CD14-positive monocyte (primary cell): ENCODE data around the gene IGFBP1. TPM values are rescaled to one million over a fixed set of nuclear protein-coding genes. Genes with fewer than 3 reads are reported as not detected.

Experiments
- DNase-seq, 3 donors: peaks; one replicate each; pipeline ENCODE4 v3.0.0-alpha.2; 2011 to 2022
- H2AFZ ChIP-seq: 2 replicates; pipeline ENCODE4 v1.6.0; 2012; ENCODE audit warnings: mild to moderate bottlenecking, low read depth, low read length, inconsistent platforms; ENCODE audit not compliant: insufficient read depth, poor library complexity, severe bottlenecking
- H3K27ac ChIP-seq, 2 donors: 1 replicate in 1 of 2; 2 replicates in 1 of 2; pipeline ENCODE4 v1.5.1; 2012 to 2013; ENCODE audit warnings: low read length in 2 of 2, control low read depth in 1 of 2, inconsistent platforms in 1 of 2, low read depth in 1 of 2, mild to moderate bottlenecking in 1 of 2
- H3K27me3 ChIP-seq, 2 donors: one replicate each; pipeline versions ENCODE4 v1.6.0 to v1.6.1; 2011 to 2013; ENCODE audit warnings: low read length in 2 of 2; ENCODE audit not compliant: control insufficient read depth in 2 of 2, insufficient read depth in 2 of 2
- H3K36me3 ChIP-seq, 2 donors: replicated peaks in 1 of 2; 1 replicate in 1 of 2; 2 replicates in 1 of 2; pipeline versions ENCODE4 v1.5.1 to v1.6.1; 2012 to 2013; ENCODE audit warnings: low read length in 2 of 2, control low read depth in 1 of 2, inconsistent platforms in 1 of 2, mild to moderate bottlenecking in 1 of 2; ENCODE audit not compliant: insufficient read depth in 2 of 2, control insufficient read depth in 1 of 2
- H3K4me1 ChIP-seq, 2 donors: 1 replicate in 1 of 2; 2 replicates in 1 of 2; pipeline versions ENCODE4 v1.5.1 to v1.6.1; 2012 to 2013; ENCODE audit warnings: low read length in 2 of 2, control low read depth in 1 of 2, inconsistent platforms in 1 of 2, mild to moderate bottlenecking in 1 of 2, moderate library complexity in 1 of 2; ENCODE audit not compliant: insufficient read depth in 2 of 2, control insufficient read depth in 1 of 2
- H3K4me2 ChIP-seq: replicated peaks from 2 replicates; pipeline ENCODE3; 2012; ENCODE audit warnings: low read length, moderate library complexity, mild to moderate bottlenecking; ENCODE audit not compliant: poor library complexity, severe bottlenecking; ENCODE audit errors: extremely low read depth
- H3K4me3 ChIP-seq, 3 experiments: fragments of 200-600 bp in 1 of 3; sonication (generic) in 1 of 3; replicated peaks in 1 of 3; 1 replicate in 2 of 3; 2 replicates in 1 of 3; pipeline ENCODE4 v1.5.1; 2011 to 2013; ENCODE audit warnings: low read length in 3 of 3, mild to moderate bottlenecking in 3 of 3, control low read depth in 2 of 3, low read depth in 2 of 3, inconsistent platforms in 1 of 3, moderate library complexity in 1 of 3
- H3K79me2 ChIP-seq: 2 replicates; pipeline ENCODE4 v1.6.0; 2012; ENCODE audit warnings: mild to moderate bottlenecking, control low read depth, inconsistent platforms, low read length, moderate library complexity; ENCODE audit not compliant: insufficient read depth
- H3K9ac ChIP-seq: 2 replicates; pipeline ENCODE4 v1.6.0; 2017; ENCODE audit warnings: low read length, mild to moderate bottlenecking; ENCODE audit not compliant: insufficient read depth, poor library complexity, severe bottlenecking
- H3K9me3 ChIP-seq, 2 donors: replicated peaks in 1 of 2; 1 replicate in 1 of 2; 2 replicates in 1 of 2; pipeline versions ENCODE4 v1.5.1 to v1.6.1; 2012 to 2013; ENCODE audit warnings: low read length in 2 of 2, control low read depth in 1 of 2; ENCODE audit not compliant: control insufficient read depth in 1 of 2, insufficient read depth in 1 of 2
- H4K20me1 ChIP-seq: 2 replicates; pipeline ENCODE4 v1.6.0; 2012; ENCODE audit warnings: mild to moderate bottlenecking, low read length, control low read depth, moderate library complexity; ENCODE audit not compliant: insufficient read depth
- H3K27ac Mint-ChIP-seq, 7 donors: one replicate each; pipeline ENCODE4 v1.8.0; 2020; ENCODE audit warnings: mild to moderate bottlenecking in 7 of 7, mixed read lengths in 7 of 7, moderate library complexity in 6 of 7, inconsistent platforms in 2 of 7
- H3K27me3 Mint-ChIP-seq, 3 donors: one replicate each; pipeline ENCODE4 v1.8.0; 2021 to 2022; ENCODE audit warnings: low read depth in 3 of 3, mild to moderate bottlenecking in 3 of 3, mixed read lengths in 3 of 3, moderate library complexity in 3 of 3, inconsistent platforms in 1 of 3
- H3K36me3 Mint-ChIP-seq, 2 donors: one replicate each; pipeline ENCODE4 v1.8.0; 2020; ENCODE audit warnings: mixed read lengths in 2 of 2, inconsistent platforms in 1 of 2, mild to moderate bottlenecking in 1 of 2
- H3K4me1 Mint-ChIP-seq: one replicate; pipeline ENCODE4 v1.8.0; 2020; ENCODE audit warnings: mild to moderate bottlenecking, mixed read lengths
- H3K4me3 Mint-ChIP-seq, 2 donors: one replicate each; pipeline ENCODE4 v1.8.0; 2020; ENCODE audit warnings: mild to moderate bottlenecking in 2 of 2, mixed read lengths in 2 of 2, moderate library complexity in 1 of 2
- H3K9me3 Mint-ChIP-seq, 7 donors: one replicate each; pipeline ENCODE4 v1.8.0; 2020 to 2022; ENCODE audit warnings: mixed read lengths in 7 of 7, mild to moderate bottlenecking in 6 of 7, moderate library complexity in 6 of 7, inconsistent platforms in 2 of 7
- CTCF ChIP-seq: fragments of 200-600 bp; IDR thresholded peaks from one replicate; pipeline ENCODE4 v1.8.0; 2022; ENCODE audit warnings: antibody characterized with exemption, mild to moderate bottlenecking
- WGBS: methylation state at CpG from one replicate; pipeline ENCODE4 v1.1.5; 2013; ENCODE audit warnings: missing lambda C conversion rate; ENCODE audit not compliant: insufficient coverage; 5-methylcytosine and 5-hydroxymethylcytosine counted together
- intact Hi-C, 2 donors: fragments of 100-400 bp; cut with micrococcal nuclease; formaldehyde crosslinking; loops; one replicate each; pipeline versions ENCODE4 v1.15.0 to v1.15.1; 2023
- polyA plus RNA-seq, 3 donors: library from polyadenylated mRNA; depleted of rRNA in 1 of 3; unstranded in 2 of 3; stranded (reverse) in 1 of 3; fragments of 300-500 nt in 2 of 3; fragments of >200 nt in 1 of 3; fragmentation: Illumina TruSeq in 2 of 3; gene quantifications; 1 replicate in 2 of 3; 2 replicates in 1 of 3; pipeline ENCODE4 v1.2.3, GENCODE V29; 2012 to 2021

IGFBP1 gene
- polyA plus RNA-seq, 3 donors = not detected

- Histone ChIP-seq H3K9me3 (peaks cover 0 to 6% of the 10 kb centered on the region in 2 donors), H3K4me1 (no peaks in the 10 kb centered on the region), H3K79me2 (no peaks in the 10 kb centered on the region), H3K9ac (no peak overlapping the region), H2AFZ (no peak overlapping the region), H3K4me3 (no peak overlapping the region), H3K27me3 (no peaks in the 10 kb centered on the region), H3K36me3 (no peaks in the 10 kb centered on the region), H4K20me1 (no peaks in the 10 kb centered on the region), H3K27ac (no peak overlapping the region), H3K4me2 (no peak overlapping the region)
- WGBS = 94% methylated on average over 6 of the region's 8 CpGs
- H3K4me3 Mint-ChIP-seq = no peak overlapping the region
- peaks cover 0 to 18% (median 4%) of the 10 kb centered on the region in 7 donors for H3K9me3 Mint-ChIP-seq
- no peaks in the 10 kb centered on the region for H3K36me3 Mint-ChIP-seq
- DNase-seq = no peak
- no peak overlapping the region for H3K27ac Mint-ChIP-seq
- peaks cover 2 to 4% (median 4%) of the 10 kb centered on the region in 3 donors for H3K27me3 Mint-ChIP-seq
- no peaks in the 10 kb centered on the region for H3K4me1 Mint-ChIP-seq
- TF ChIP-seq CTCF = no peak
- intact Hi-C loops = no loop called here
Observed at GRCh38 chr7:45874408-45875131, 13.7 kb upstream of the IGFBP1 start.

GRCh38 chr7:45876519-45876918 lies 11.8 kb upstream of the IGFBP1 start:
- H3K4me1 ChIP-seq = no peaks in the 10 kb centered on the region
- WGBS = 100% methylated on average over 2 of the region's 2 CpGs
- no peaks in the 10 kb centered on the region for H3K27me3 ChIP-seq
- intact Hi-C loops = no loop called here
- TF ChIP-seq CTCF = no peak
- no peaks in the 10 kb centered on the region for H4K20me1 ChIP-seq
- no peak overlapping the region for H3K4me2 ChIP-seq
- no peak overlapping the region for H3K27ac Mint-ChIP-seq
- H3K9ac ChIP-seq = no peak overlapping the region
- H3K9me3 Mint-ChIP-seq = peaks cover 0 to 18% (median 4%) of the 10 kb centered on the region in 7 donors
- no peak overlapping the region for H3K4me3 ChIP-seq
- H2AFZ ChIP-seq = no peak overlapping the region
- H3K36me3 Mint-ChIP-seq = no peaks in the 10 kb centered on the region
- H3K9me3 ChIP-seq = peaks cover 0 to 6% of the 10 kb centered on the region in 2 donors
- no peaks in the 10 kb centered on the region for H3K79me2 ChIP-seq
- no peak overlapping the region for H3K27ac ChIP-seq
- no peaks in the 10 kb centered on the region for H3K4me1 Mint-ChIP-seq
- H3K4me3 Mint-ChIP-seq = no peak overlapping the region
- DNase-seq = no peak
- H3K27me3 Mint-ChIP-seq = peaks cover 0 to 2% (median 2%) of the 10 kb centered on the region in 3 donors
- no peaks in the 10 kb centered on the region for H3K36me3 ChIP-seq
